Common myeloid progenitor, CD34-positive (primary cell): ENCODE data around the gene TOP3A.
"Not testable (repeated sequence)": the region's sequence is repeated elsewhere in the genome, so short reads cannot be mapped to it uniquely, and the experiment has no call there.

Experiments
- CTCF ChIA-PET: fragments of 350-600 bp; sonication (Branson Sonifier 250); formaldehyde crosslinking; loops from one replicate; lab custom pipeline; 2021; ENCODE audit warnings: antibody characterized with exemption; lab: Charles Lee
- POLR2A ChIA-PET: fragments of 350-600 bp; sonication (Branson Sonifier 250); formaldehyde crosslinking; loops from one replicate; lab custom pipeline; 2021; ENCODE audit warnings: antibody characterized with exemption; lab: Charles Lee
- DNase-seq, 3 donors: peaks; one replicate each; pipeline versions ENCODE4 v3.0.0 to v3.0.0-alpha.2; 2013
- H3K27ac ChIP-seq, 2 experiments: 1 replicate in 1 of 2; 2 replicates in 1 of 2; pipeline ENCODE4 v1.7.0; 2013; ENCODE audit warnings: inconsistent platforms in 2 of 2, low read length in 2 of 2, mild to moderate bottlenecking in 2 of 2, low read depth in 1 of 2, moderate library complexity in 1 of 2; ENCODE audit not compliant: severe bottlenecking in 2 of 2, insufficient read depth in 1 of 2, poor library complexity in 1 of 2
- H3K27me3 ChIP-seq, 5 experiments: replicated peaks in 2 of 5; 1 replicate in 3 of 5; 2 replicates in 2 of 5; pipeline versions ENCODE4 v1.6.1 to v1.7.0; 2013; ENCODE audit warnings: low read length in 4 of 5, mild to moderate bottlenecking in 2 of 5, moderate library complexity in 2 of 5, inconsistent platforms in 1 of 5; ENCODE audit not compliant: insufficient read depth in 5 of 5, control insufficient read depth in 4 of 5
- H3K36me3 ChIP-seq, 4 experiments: 1 replicate in 2 of 4; 2 replicates in 2 of 4; pipeline versions ENCODE4 v1.6.1 to v1.7.0; 2013; ENCODE audit warnings: low read length in 3 of 4, control low read depth in 1 of 4, mild to moderate bottlenecking in 1 of 4; ENCODE audit not compliant: control insufficient read depth in 4 of 4, insufficient read depth in 4 of 4
- H3K4me1 ChIP-seq, 4 experiments: 1 replicate in 3 of 4; 2 replicates in 1 of 4; pipeline versions ENCODE4 v1.6.1 to v1.7.1; 2013; ENCODE audit warnings: low read length in 3 of 4, mild to moderate bottlenecking in 3 of 4, control low read depth in 1 of 4, inconsistent platforms in 1 of 4, moderate library complexity in 1 of 4; ENCODE audit not compliant: control insufficient read depth in 4 of 4, insufficient read depth in 4 of 4; ENCODE audit errors: control extremely low read depth in 1 of 4
- H3K4me3 ChIP-seq, 7 experiments: 1 replicate in 4 of 7; 2 replicates in 3 of 7; pipeline versions ENCODE4 v1.5.1 to v1.7.0; 2013; ENCODE audit warnings: mild to moderate bottlenecking in 7 of 7, low read length in 6 of 7, moderate library complexity in 6 of 7, inconsistent platforms in 2 of 7, low read depth in 2 of 7, control low read depth in 1 of 7; ENCODE audit not compliant: insufficient read depth in 4 of 7, control insufficient read depth in 1 of 7; ENCODE audit errors: extremely low read depth in 1 of 7
- H3K9me3 ChIP-seq, 5 experiments: 1 replicate in 4 of 5; 2 replicates in 1 of 5; pipeline versions ENCODE4 v1.6.1 to v1.7.1; 2013; ENCODE audit warnings: low read length in 4 of 5, mild to moderate bottlenecking in 2 of 5, inconsistent platforms in 1 of 5, low read depth in 1 of 5, moderate library complexity in 1 of 5; ENCODE audit not compliant: control insufficient read depth in 4 of 5, insufficient read depth in 2 of 5; ENCODE audit errors: control extremely low read depth in 1 of 5
- WGBS: methylation state at CpG from one replicate; pipeline ENCODE4 v1.1.5; 2013; ENCODE audit not compliant: insufficient coverage; 5-methylcytosine and 5-hydroxymethylcytosine counted together

The TOP3A gene

DNA sequence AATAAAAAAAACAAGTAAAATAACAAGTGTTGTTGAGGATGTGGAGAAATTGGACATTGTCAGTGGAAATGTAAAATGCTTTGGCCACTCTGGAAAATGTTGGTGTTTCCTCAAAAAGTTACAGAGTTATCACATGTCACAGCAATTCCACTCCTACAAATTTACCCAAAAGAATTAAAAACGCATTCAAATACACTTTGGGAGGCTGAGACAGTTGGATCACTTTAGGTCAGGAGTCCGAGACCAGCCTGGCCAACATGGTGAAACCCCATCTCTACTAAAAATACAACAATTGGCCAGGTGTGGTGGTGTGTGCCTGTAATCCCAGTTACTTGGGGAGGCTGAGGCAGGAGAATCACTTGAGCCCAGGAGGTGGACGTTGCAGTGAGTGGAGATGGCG is 5.6 kb downstream of the TOP3A start:
- ChIA-PET POLR2A (no interaction called here), CTCF (no interaction called here)
- H3K9me3 ChIP-seq: no peaks in the 10 kb centered on the region
- H3K36me3 ChIP-seq: peaks cover 7 to 54% (median 38%) of the 10 kb centered on the region in 4 experiments
- H3K27me3 ChIP-seq: no peaks in the 10 kb centered on the region
- peaks cover 8 to 19% (median 13%) of the 10 kb centered on the region in 4 experiments for H3K4me1 ChIP-seq
- H3K27ac ChIP-seq: no peak overlapping the region
- DNase-seq: no peak
- WGBS: no CpG with 5 or more reads among the region's 4 CpGs
- no peak overlapping the region for H3K4me3 ChIP-seq

DNA sequence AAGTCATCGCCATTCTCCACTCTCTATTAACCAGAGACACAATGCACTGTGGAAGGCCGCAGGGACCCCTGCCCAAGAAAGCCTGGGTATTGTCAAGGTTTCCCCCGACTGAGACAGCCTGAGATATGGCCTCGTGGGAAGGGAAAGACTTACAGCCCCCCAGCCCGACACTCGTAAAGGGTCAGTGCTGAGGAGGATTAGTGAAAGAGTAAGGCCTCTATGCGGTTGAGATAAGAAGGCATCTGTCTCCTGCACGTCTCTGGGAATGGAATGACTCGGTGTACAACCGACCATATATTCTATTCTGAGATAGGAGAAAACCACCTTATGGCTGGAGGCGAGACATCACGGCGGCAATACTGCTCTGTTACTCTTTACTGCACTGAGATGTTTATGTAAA is 11.6 kb downstream of the TOP3A start:
- H3K4me3 ChIP-seq, POLR2A ChIA-PET, H3K9me3 ChIP-seq, H3K27ac ChIP-seq, H3K4me1 ChIP-seq, DNase-seq, H3K27me3 ChIP-seq: not testable (repeated sequence)
- CTCF ChIA-PET: interaction anchor here (1.0 to 2.2 kb wide), 2 partner anchors 9 to 18 kb away, joined by 3 to 6 read pairs; no protein-coding TSS in a partner anchor
- WGBS: 96% methylated on average over 11 of the region's 13 CpGs
- H3K36me3 ChIP-seq: peaks cover 20 to 80% (median 59%) of the 10 kb centered on the region in 4 experiments

DNA sequence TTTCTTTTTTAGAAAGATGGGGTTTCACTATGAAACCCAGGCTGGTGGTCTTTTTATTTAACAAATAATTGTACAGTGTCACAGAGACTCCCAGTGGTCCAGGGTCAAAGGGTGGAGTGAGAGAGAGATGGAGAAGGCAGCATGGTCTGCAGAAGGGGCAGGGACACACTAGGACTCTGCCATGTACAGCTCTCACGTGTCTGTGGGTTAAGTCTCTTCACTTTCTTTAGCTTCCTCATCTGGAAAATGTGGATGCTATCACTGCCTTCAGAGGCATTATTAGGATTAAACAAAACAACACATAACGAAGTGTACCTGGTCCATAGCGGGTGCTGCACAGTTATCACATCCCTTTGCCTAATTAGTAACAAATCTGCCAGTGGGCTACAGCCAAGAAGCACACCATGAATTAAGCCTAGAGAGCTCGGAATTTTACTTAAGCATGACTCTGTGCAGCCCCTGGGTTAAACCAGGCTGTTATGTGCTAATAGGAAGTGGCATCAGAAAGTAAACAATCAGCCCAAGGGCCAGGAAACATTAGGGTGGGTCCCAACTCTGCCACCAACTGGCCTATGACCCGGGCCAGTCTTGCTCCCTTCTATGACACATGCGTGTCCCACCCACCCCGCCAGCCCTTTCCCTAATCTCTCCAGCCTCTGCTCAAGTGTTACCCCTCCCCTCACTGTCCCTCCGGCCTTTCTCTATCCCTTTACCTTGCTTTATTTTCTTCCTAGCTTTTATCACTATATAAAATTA is 13.9 kb downstream of the TOP3A start:
- Histone ChIP-seq H3K4me1 (peaks cover 0 to 5% (median 0%) of the 10 kb centered on the region in 4 experiments), H3K9me3 (no peaks in the 10 kb centered on the region), H3K27me3 (no peaks in the 10 kb centered on the region), H3K4me3 (no peak overlapping the region), H3K27ac (no peak overlapping the region), H3K36me3 (peaks cover 17 to 67% (median 49%) of the 10 kb centered on the region in 4 experiments)
- POLR2A ChIA-PET: interaction anchor here (0.6 kb wide), 1 partner anchor 310 kb away, joined by 5 read pairs; no protein-coding TSS in a partner anchor
- no peak for DNase-seq
- CTCF ChIA-PET: interaction anchor here (0.9 to 2.2 kb wide), 4 partner anchors 12 to 22 kb away, joined by 3 to 6 read pairs (median 4); partner anchors contain the start of genes SMCR8 and TOP3A
- WGBS: 86% methylated on average over 7 of the region's 8 CpGs

DNA sequence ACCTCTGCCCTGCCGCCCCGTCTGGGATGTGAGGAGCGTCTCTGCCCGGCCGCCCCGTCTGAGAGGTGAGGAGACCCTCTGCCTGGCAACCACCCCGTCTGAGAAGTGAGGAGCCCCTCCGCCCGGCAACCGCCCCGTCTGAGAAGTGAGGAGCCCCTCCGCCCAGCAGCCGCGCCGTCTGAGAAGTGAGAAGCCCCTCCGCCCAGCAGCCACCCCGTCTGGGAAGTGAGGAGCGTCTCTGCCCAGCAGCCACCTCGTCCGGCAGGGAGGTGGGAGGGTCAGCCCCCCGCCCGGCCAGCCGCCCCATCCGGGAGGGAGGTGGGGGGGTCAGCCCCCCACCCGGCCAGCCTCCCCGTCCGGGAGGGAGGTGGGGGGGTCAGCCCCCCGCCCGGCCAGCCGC is 16.7 kb downstream of the TOP3A start:
- 100% methylated on average over 4 of the region's 30 CpGs for WGBS
- H3K4me3 ChIP-seq, H3K9me3 ChIP-seq, CTCF ChIA-PET, POLR2A ChIA-PET, H3K4me1 ChIP-seq, H3K27me3 ChIP-seq, DNase-seq, H3K27ac ChIP-seq: not testable (repeated sequence)
- H3K36me3 ChIP-seq: peaks cover 14 to 59% (median 41%) of the 10 kb centered on the region in 4 experiments

DNA sequence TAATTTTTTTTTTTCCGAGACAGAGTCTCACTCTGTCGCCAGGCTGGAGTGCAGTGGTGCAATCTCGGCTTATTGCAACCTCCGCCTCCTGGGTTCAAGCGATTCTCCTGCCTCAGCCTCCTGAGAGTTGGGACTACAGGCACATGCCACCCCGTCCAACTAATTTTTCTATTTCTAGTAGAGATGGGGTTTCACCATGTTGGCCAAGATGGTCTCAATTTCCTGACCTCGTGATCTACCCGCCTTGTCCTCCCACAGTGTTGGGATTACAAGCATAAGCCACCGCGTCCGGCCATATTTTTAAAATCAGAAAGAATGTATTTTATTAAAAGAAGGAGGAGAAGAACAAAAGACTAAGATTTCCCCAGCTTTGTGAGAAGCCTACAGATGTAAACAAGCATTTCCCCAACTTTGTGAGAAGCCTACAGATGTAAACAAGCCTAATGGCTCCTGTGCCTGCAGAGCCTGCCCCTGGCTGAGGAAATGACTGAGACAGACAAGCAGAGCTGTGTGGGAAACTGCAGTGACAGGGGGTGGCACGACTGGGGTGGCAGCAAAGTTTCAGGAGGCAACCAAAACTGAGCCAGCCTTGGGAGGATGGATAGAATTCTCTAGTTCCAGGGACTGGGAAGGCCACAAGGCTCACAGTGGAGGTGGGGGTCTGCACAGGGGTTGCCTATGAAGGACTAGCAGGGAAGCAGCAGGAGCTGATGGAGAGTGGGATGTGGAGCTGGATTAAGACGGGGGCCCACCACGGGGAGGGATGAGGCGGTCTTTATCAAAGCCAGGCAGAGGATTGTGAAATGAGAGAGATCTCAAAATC is 22.9 kb downstream of the TOP3A start:
- no peaks in the 10 kb centered on the region for H3K9me3 ChIP-seq
- ChIA-PET CTCF (no interaction called here), POLR2A (no interaction called here)
- no peak for DNase-seq
- no peak overlapping the region for H3K27ac ChIP-seq
- no peaks in the 10 kb centered on the region for H3K4me1 ChIP-seq
- no peaks in the 10 kb centered on the region for H3K27me3 ChIP-seq
- peaks cover 21 to 65% (median 49%) of the 10 kb centered on the region in 4 experiments for H3K36me3 ChIP-seq
- no peak overlapping the region for H3K4me3 ChIP-seq
- 100% methylated on average over 3 of the region's 15 CpGs for WGBS

DNA sequence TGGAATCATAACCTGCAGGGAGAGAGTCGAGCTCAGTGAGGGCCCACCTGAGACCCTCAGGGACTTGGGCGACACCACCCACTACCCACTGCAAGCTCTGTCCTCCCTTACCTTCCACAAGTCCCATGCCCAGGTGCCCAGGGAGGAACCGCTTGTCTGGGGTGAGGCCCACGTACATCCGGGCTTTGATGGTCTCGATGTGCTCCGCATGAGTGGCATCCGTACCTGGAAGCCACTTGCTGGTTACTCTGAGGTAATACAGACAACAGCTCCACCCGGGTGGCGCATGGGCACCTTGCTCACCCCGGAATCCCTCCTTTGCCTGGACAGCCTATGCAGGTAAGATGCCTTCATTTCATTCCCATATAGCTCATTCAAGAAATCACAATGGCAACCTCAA is 29.5 kb downstream of the TOP3A start:
- ChIA-PET POLR2A (no interaction called here), CTCF (interaction anchor here (0.6 to 1.2 kb wide), 3 partner anchors 9 to 179 kb away, joined by 3 read pairs; no protein-coding TSS in a partner anchor)

More for the DNA sequence above, 29.5 kb downstream of the TOP3A start:
- no peak for DNase-seq
- Histone ChIP-seq H3K27me3 (no peaks in the 10 kb centered on the region), H3K36me3 (peaks cover 40 to 85% (median 59%) of the 10 kb centered on the region in 4 experiments), H3K4me3 (no peak overlapping the region), H3K4me1 (no peaks in the 10 kb centered on the region), H3K9me3 (no peaks in the 10 kb centered on the region), H3K27ac (no peak overlapping the region)
- WGBS: 98% methylated on average over 11 of the region's 11 CpGs
